CD14-positive monocyte (primary cell): ENCODE data around the gene MAML3. TPM values are rescaled to one million over a fixed set of nuclear protein-coding genes. Genes with fewer than 3 reads are reported as not detected.

Source experiments
- DNase-seq, 3 donors: peaks; one replicate each; pipeline ENCODE4 v3.0.0-alpha.2; 2011 to 2022
- H2AFZ ChIP-seq: 2 replicates; pipeline ENCODE4 v1.6.0; 2012; ENCODE audit warnings: mild to moderate bottlenecking, low read depth, low read length, inconsistent platforms; ENCODE audit not compliant: insufficient read depth, poor library complexity, severe bottlenecking
- H3K27ac ChIP-seq, 2 donors: 1 replicate in 1 of 2; 2 replicates in 1 of 2; pipeline ENCODE4 v1.5.1; 2012 to 2013; ENCODE audit warnings: low read length in 2 of 2, control low read depth in 1 of 2, inconsistent platforms in 1 of 2, low read depth in 1 of 2, mild to moderate bottlenecking in 1 of 2
- H3K27me3 ChIP-seq, 2 donors: one replicate each; pipeline versions ENCODE4 v1.6.0 to v1.6.1; 2011 to 2013; ENCODE audit warnings: low read length in 2 of 2; ENCODE audit not compliant: control insufficient read depth in 2 of 2, insufficient read depth in 2 of 2
- H3K36me3 ChIP-seq, 2 donors: replicated peaks in 1 of 2; 1 replicate in 1 of 2; 2 replicates in 1 of 2; pipeline versions ENCODE4 v1.5.1 to v1.6.1; 2012 to 2013; ENCODE audit warnings: low read length in 2 of 2, control low read depth in 1 of 2, inconsistent platforms in 1 of 2, mild to moderate bottlenecking in 1 of 2; ENCODE audit not compliant: insufficient read depth in 2 of 2, control insufficient read depth in 1 of 2
- H3K4me1 ChIP-seq, 2 donors: 1 replicate in 1 of 2; 2 replicates in 1 of 2; pipeline versions ENCODE4 v1.5.1 to v1.6.1; 2012 to 2013; ENCODE audit warnings: low read length in 2 of 2, control low read depth in 1 of 2, inconsistent platforms in 1 of 2, mild to moderate bottlenecking in 1 of 2, moderate library complexity in 1 of 2; ENCODE audit not compliant: insufficient read depth in 2 of 2, control insufficient read depth in 1 of 2
- H3K4me2 ChIP-seq: replicated peaks from 2 replicates; pipeline ENCODE3; 2012; ENCODE audit warnings: low read length, moderate library complexity, mild to moderate bottlenecking; ENCODE audit not compliant: poor library complexity, severe bottlenecking; ENCODE audit errors: extremely low read depth
- H3K4me3 ChIP-seq, 3 experiments: fragments of 200-600 bp in 1 of 3; sonication (generic) in 1 of 3; replicated peaks in 1 of 3; 1 replicate in 2 of 3; 2 replicates in 1 of 3; pipeline ENCODE4 v1.5.1; 2011 to 2013; ENCODE audit warnings: low read length in 3 of 3, mild to moderate bottlenecking in 3 of 3, control low read depth in 2 of 3, low read depth in 2 of 3, inconsistent platforms in 1 of 3, moderate library complexity in 1 of 3
- H3K79me2 ChIP-seq: 2 replicates; pipeline ENCODE4 v1.6.0; 2012; ENCODE audit warnings: mild to moderate bottlenecking, control low read depth, inconsistent platforms, low read length, moderate library complexity; ENCODE audit not compliant: insufficient read depth
- H3K9ac ChIP-seq: 2 replicates; pipeline ENCODE4 v1.6.0; 2017; ENCODE audit warnings: low read length, mild to moderate bottlenecking; ENCODE audit not compliant: insufficient read depth, poor library complexity, severe bottlenecking
- H3K9me3 ChIP-seq, 2 donors: replicated peaks in 1 of 2; 1 replicate in 1 of 2; 2 replicates in 1 of 2; pipeline versions ENCODE4 v1.5.1 to v1.6.1; 2012 to 2013; ENCODE audit warnings: low read length in 2 of 2, control low read depth in 1 of 2; ENCODE audit not compliant: control insufficient read depth in 1 of 2, insufficient read depth in 1 of 2
- H4K20me1 ChIP-seq: 2 replicates; pipeline ENCODE4 v1.6.0; 2012; ENCODE audit warnings: mild to moderate bottlenecking, low read length, control low read depth, moderate library complexity; ENCODE audit not compliant: insufficient read depth
- H3K27ac Mint-ChIP-seq, 7 donors: one replicate each; pipeline ENCODE4 v1.8.0; 2020; ENCODE audit warnings: mild to moderate bottlenecking in 7 of 7, mixed read lengths in 7 of 7, moderate library complexity in 6 of 7, inconsistent platforms in 2 of 7
- H3K27me3 Mint-ChIP-seq, 3 donors: one replicate each; pipeline ENCODE4 v1.8.0; 2021 to 2022; ENCODE audit warnings: low read depth in 3 of 3, mild to moderate bottlenecking in 3 of 3, mixed read lengths in 3 of 3, moderate library complexity in 3 of 3, inconsistent platforms in 1 of 3
- H3K36me3 Mint-ChIP-seq, 2 donors: one replicate each; pipeline ENCODE4 v1.8.0; 2020; ENCODE audit warnings: mixed read lengths in 2 of 2, inconsistent platforms in 1 of 2, mild to moderate bottlenecking in 1 of 2
- H3K4me1 Mint-ChIP-seq: one replicate; pipeline ENCODE4 v1.8.0; 2020; ENCODE audit warnings: mild to moderate bottlenecking, mixed read lengths
- H3K4me3 Mint-ChIP-seq, 2 donors: one replicate each; pipeline ENCODE4 v1.8.0; 2020; ENCODE audit warnings: mild to moderate bottlenecking in 2 of 2, mixed read lengths in 2 of 2, moderate library complexity in 1 of 2
- H3K9me3 Mint-ChIP-seq, 7 donors: one replicate each; pipeline ENCODE4 v1.8.0; 2020 to 2022; ENCODE audit warnings: mixed read lengths in 7 of 7, mild to moderate bottlenecking in 6 of 7, moderate library complexity in 6 of 7, inconsistent platforms in 2 of 7
- CTCF ChIP-seq: fragments of 200-600 bp; IDR thresholded peaks from one replicate; pipeline ENCODE4 v1.8.0; 2022; ENCODE audit warnings: antibody characterized with exemption, mild to moderate bottlenecking
- WGBS: methylation state at CpG from one replicate; pipeline ENCODE4 v1.1.5; 2013; ENCODE audit warnings: missing lambda C conversion rate; ENCODE audit not compliant: insufficient coverage; 5-methylcytosine and 5-hydroxymethylcytosine counted together
- intact Hi-C, 2 donors: fragments of 100-400 bp; cut with micrococcal nuclease; formaldehyde crosslinking; loops; one replicate each; pipeline versions ENCODE4 v1.15.0 to v1.15.1; 2023
- polyA plus RNA-seq, 3 donors: library from polyadenylated mRNA; depleted of rRNA in 1 of 3; unstranded in 2 of 3; stranded (reverse) in 1 of 3; fragments of 300-500 nt in 2 of 3; fragments of >200 nt in 1 of 3; fragmentation: Illumina TruSeq in 2 of 3; gene quantifications; 1 replicate in 2 of 3; 2 replicates in 1 of 3; pipeline ENCODE4 v1.2.3, GENCODE V29; 2012 to 2021

Gene MAML3
- polyA plus RNA-seq, 3 donors = 1.5 to 6.5 (median 2.3) TPM

- H3K36me3 Mint-ChIP-seq = no peaks in the 10 kb centered on the region
- intact Hi-C loops = no loop called here
Observed at GRCh38 chr4:139943277-139943676, 210.7 kb downstream of the MAML3 start.

GRCh38 chr4:139942241-139942640 lies 211.7 kb downstream of the MAML3 start:
- H3K9me3 Mint-ChIP-seq = peaks cover 0 to 3% (median 0%) of the 10 kb centered on the region in 7 donors
- peaks cover 11% of the 10 kb centered on the region for H3K79me2 ChIP-seq
- H2AFZ ChIP-seq = no peak overlapping the region
- H3K27ac ChIP-seq = no peak overlapping the region
- intact Hi-C loops = no loop called here
- H4K20me1 ChIP-seq = peaks cover 6% of the 10 kb centered on the region
- peaks cover 19 to 21% of the 10 kb centered on the region in 2 donors for H3K4me1 ChIP-seq
- no peak overlapping the region for H3K4me2 ChIP-seq
- H3K4me1 Mint-ChIP-seq = peaks cover 20% of the 10 kb centered on the region
- no peaks in the 10 kb centered on the region for H3K36me3 Mint-ChIP-seq
- H3K9me3 ChIP-seq = no peaks in the 10 kb centered on the region
- no peak for DNase-seq
- H3K4me3 Mint-ChIP-seq = no peak overlapping the region
- TF ChIP-seq CTCF = no peak
- peak overlapping the region in 1 of 7 donors; percentile 71 for H3K27ac Mint-ChIP-seq
- no peaks in the 10 kb centered on the region for H3K27me3 ChIP-seq
- H3K4me3 ChIP-seq = no peak overlapping the region
- no peak overlapping the region for H3K9ac ChIP-seq
- WGBS = 100% methylated on average over 2 of the region's 3 CpGs
- no peaks in the 10 kb centered on the region for H3K36me3 ChIP-seq
- H3K27me3 Mint-ChIP-seq = peaks cover 0 to 5% (median 2%) of the 10 kb centered on the region in 3 donors

More at GRCh38 chr4:139943277-139943676, 210.7 kb downstream of the MAML3 start:
- H4K20me1 ChIP-seq = peaks cover 6% of the 10 kb centered on the region
- Mint-ChIP-seq H3K4me3 (no peak overlapping the region), H3K9me3 (peaks cover 0 to 3% (median 0%) of the 10 kb centered on the region in 7 donors), H3K27me3 (peaks cover 0 to 2% (median 2%) of the 10 kb centered on the region in 3 donors), H3K4me1 (peaks cover 29% of the 10 kb centered on the region), H3K27ac (peak overlapping the region in 2 of 7 donors; percentile 12 to 66)
- no peaks in the 10 kb centered on the region for H3K9me3 ChIP-seq
- DNase-seq = no peak
- no peak overlapping the region for H3K4me2 ChIP-seq
- no peak overlapping the region for H3K9ac ChIP-seq
- WGBS = 88% methylated on average over 2 of the region's 2 CpGs
- no peak overlapping the region for H3K27ac ChIP-seq
- peaks cover 19% of the 10 kb centered on the region for H3K79me2 ChIP-seq
- H2AFZ ChIP-seq = no peak overlapping the region
- no peaks in the 10 kb centered on the region for H3K27me3 ChIP-seq
- peaks cover 30 to 31% of the 10 kb centered on the region in 2 donors for H3K4me1 ChIP-seq
- H3K36me3 ChIP-seq = no peaks in the 10 kb centered on the region
- H3K4me3 ChIP-seq = no peak overlapping the region
- no peak for TF ChIP-seq CTCF
